GM10266 (cell line): ENCODE measurements around the gene EMP1.

Experiments
- DNase-seq: peaks from one replicate; pipeline ENCODE4 v3.0.0; 2012; ENCODE audit errors: extremely low spot score
- TF ChIP-seq, protein P1 (sequence below): IDR thresholded peaks from 2 replicates; pipeline ENCODE4 v1.5.1; 2012; ENCODE audit warnings: mild to moderate bottlenecking, low read depth; ENCODE audit not compliant: control insufficient read depth, insufficient read depth; ENCODE audit errors: missing control alignments

EMP1 gene

DNA sequence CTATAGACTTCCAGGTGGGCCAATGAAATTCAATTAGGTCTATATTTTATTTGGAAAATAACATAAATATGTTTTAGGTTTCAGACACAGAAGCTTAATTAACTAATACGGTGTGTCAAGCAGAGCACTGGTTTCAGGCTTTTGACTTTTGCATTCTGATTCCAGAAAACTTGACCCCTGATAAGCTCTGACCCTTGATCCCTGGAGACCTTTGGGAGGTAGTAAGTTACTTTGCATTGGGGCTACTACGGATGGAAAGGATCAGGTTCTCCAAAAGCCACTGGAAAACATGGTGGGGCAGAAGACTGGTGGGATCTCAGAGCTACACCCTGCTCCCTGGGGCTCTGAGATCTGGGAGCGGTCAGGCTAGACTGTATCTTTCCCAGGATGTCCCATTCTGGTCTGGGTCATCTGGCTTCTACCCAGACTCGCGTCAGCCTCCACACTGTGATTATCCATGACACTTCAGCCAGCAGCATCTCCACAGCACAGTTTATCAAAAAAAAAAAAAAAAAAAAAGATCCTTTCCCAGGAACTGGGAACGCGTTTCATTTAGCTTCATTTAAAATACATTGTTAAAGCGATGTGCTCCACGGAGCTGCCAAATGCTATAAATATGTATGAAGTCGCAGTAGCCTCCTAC is 17.8 kb upstream of the EMP1 start:
- TF ChIP-seq, protein P1, sequence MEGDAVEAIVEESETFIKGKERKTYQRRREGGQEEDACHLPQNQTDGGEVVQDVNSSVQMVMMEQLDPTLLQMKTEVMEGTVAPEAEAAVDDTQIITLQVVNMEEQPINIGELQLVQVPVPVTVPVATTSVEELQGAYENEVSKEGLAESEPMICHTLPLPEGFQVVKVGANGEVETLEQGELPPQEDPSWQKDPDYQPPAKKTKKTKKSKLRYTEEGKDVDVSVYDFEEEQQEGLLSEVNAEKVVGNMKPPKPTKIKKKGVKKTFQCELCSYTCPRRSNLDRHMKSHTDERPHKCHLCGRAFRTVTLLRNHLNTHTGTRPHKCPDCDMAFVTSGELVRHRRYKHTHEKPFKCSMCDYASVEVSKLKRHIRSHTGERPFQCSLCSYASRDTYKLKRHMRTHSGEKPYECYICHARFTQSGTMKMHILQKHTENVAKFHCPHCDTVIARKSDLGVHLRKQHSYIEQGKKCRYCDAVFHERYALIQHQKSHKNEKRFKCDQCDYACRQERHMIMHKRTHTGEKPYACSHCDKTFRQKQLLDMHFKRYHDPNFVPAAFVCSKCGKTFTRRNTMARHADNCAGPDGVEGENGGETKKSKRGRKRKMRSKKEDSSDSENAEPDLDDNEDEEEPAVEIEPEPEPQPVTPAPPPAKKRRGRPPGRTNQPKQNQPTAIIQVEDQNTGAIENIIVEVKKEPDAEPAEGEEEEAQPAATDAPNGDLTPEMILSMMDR, result no peak
- DNase-seq, result no peak

DNA sequence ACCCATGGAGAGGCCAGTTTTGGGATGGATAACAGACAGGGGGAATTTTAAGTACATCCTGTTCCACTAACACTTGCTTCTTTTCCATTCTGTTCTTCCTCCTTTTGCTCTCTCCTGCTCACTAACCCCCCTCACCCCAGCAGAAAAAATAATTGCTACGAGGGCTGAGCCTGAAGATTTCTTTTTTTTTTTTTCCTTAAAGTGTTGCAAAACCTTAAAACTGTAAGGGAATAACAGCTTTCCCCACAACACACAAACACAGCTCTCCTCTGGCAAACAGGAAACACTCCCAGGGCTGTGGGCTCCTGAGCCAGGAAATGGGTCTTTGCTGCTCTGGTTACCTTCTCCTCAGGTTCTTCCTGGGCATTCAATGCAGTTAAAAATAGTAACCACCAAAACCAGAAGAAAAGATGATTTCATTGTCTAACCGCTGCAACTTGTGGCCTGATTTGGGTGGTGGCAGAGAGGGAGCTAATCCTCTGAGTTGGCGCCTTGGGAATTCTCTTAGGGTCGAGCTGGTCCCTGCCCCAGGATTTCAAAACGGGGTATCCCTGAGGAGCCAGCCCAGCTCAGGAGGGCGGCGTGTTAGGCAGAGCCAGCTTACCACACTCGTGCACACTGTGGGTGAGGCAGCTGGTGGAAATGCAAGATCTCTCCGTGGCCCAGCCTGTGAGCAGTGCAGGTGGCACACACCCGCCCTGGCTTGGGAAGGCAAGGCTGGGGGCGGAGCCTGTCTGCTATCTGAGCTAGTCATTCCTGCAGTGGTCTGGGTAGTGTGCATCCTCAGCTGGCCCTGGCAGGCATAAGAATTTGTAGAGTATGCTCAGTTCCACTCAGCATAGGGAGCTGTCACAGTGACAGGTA is 17.1 kb upstream of the EMP1 start:
- TF ChIP-seq, protein P1, result no peak
- no peak for DNase-seq

DNA sequence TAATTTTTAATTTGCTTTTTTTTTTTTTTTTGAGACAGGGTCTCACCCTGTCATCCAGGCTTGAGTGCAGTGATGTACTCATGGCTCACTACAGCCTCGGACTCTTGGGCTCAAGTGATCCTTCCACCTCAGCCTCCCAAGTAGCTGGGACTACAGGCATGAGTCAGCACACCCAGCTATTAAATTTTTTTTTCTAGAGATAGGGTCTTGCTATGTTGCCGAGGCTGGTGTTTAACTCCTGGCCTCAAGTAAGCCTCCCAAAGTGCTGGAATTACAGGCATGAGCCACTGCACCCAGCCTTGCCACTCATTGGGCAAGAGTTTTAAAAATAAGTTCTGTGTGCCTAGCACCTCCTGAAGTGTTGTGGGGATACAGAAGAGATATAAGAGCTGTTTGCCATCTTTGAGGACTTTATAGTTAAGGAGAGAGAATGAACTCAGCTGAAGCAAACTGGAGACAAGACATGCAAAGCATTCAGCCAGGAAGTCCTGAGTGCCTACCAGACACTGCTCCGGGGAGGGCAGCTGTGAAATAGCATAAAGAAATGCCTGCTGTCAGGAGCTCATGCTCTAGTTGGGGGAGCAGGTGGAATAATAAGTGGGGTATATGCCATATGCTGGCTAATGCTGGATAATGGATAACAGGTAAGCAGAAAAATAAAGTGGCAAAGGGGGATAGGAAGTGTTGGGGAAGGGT is 15.0 kb upstream of the EMP1 start:
- DNase-seq, result no peak
- TF ChIP-seq, protein P1, result no peak

DNA sequence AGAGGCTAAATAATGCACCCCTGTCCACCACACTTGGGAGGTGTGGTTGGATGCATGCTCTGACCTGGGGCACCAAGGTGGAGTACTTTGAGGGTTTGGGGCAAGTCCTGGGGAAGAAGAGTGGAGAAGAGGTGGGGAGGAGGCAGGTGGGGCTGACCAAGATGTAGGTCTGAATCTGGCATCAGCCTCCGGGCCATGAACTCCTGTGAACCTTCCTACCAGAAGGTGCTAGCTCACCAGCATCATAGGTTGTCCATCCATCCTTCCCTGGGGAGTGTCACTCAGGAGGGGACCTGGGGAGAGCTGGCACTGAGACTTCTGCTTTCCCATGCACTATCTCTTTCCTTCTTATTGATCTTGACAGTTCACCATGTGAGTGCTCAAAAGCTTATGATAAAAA is 13.6 kb upstream of the EMP1 start:
- TF ChIP-seq, protein P1, result no peak
- DNase-seq, result no peak

DNA sequence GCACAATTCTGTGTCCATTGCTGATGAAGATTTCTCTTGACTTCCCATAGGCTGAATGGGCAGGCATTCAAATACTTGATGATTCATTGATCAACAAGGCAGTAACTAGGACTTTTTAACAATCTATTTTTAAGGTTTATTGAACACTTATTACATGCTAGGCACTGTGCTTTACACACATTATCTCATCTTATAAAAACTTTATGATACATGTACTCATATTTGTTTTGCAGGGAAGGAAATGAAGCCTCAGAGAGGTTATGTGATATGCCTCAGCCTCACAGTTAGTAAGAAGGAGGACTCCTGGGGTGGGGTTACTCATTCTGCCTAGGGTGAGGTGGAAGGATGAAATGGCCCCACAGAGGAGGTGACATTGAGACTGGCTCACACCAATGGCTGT is 12.9 kb upstream of the EMP1 start:
- DNase-seq, result no peak
- TF ChIP-seq, protein P1, result no peak

DNA sequence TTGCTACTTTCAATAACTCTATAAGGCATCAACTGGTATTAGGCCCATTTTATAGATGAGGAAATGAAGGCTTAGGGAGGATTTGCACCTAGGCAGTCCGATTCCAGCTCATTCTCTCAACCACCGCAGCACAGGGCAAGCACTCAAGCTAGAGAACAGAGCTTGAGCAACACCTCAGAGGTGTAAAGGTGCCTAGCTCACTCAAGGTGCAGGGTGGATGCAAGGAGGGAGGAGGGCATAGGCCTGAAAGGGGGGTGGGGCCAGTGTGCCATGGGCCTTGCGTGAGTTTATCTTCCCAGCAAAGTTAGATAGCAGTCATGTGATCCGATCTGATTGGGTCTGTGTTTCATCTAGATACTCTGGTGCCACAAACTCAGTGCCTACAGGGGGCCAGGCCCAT is 10.2 kb upstream of the EMP1 start:
- TF ChIP-seq, protein P1, result no peak

More for the DNA sequence above, 10.2 kb upstream of the EMP1 start:
- DNase-seq, result no peak
